G401 (cell line): ENCODE data around the gene PAPOLG. TPM values are rescaled to one million over a fixed set of nuclear protein-coding genes. Genes with fewer than 3 reads are reported as not detected.
"Not testable (repeated sequence)": the region's sequence is repeated elsewhere in the genome, so short reads cannot be mapped to it uniquely, and the experiment has no call there.

ENCODE experiments used
- DNase-seq: peaks from one replicate; pipeline ENCODE4 v3.0.0-alpha.2; 2015; ENCODE audit warnings: low spot score
- in situ Hi-C: cut with HindIII; loops from 2 replicates; pipeline ENCODE4 v1.10.0; 2016; ENCODE audit warnings: low sequenced_read_pairs, mixed read lengths
- total RNA-seq: library from RNA; depleted of rRNA; stranded (reverse); fragments of >200 nt; shearing (Covaris generic); gene quantifications from 2 replicates; pipeline ENCODE4 v1.2.3, GENCODE V29; 2014

Gene PAPOLG
- total RNA-seq, 1 experiment from 2014 or later: 10.4 TPM

GRCh38 chr2:60819155-60819862 is 63.2 kb downstream of the PAPOLG start:
- no peak for DNase-seq
- in situ Hi-C loops: no loop called here

GRCh38 chr2:60819936-60820335 is 63.9 kb downstream of the PAPOLG start:
- no peak for DNase-seq
- in situ Hi-C loops: no loop called here

- no peak for DNase-seq
- in situ Hi-C loops: no loop called here
Measured at GRCh38 chr2:60820416-60821132, 64.5 kb downstream of the PAPOLG start.

GRCh38 chr2:60821133-60821469 is 65.0 kb downstream of the PAPOLG start:
- in situ Hi-C loops: no loop called here
- DNase-seq: no peak

- in situ Hi-C loops: no loop called here
- DNase-seq: no peak
Measured at GRCh38 chr2:60821587-60822302, 65.7 kb downstream of the PAPOLG start.

GRCh38 chr2:60822987-60823386 is 66.9 kb downstream of the PAPOLG start:
- in situ Hi-C loops: no loop called here
- no peak for DNase-seq

- in situ Hi-C loops: no loop called here
Measured at GRCh38 chr2:60823694-60824305, 67.7 kb downstream of the PAPOLG start.

GRCh38 chr2:60825666-60826065 is 69.6 kb downstream of the PAPOLG start:
- no peak for DNase-seq
- in situ Hi-C loops: no loop called here

More at GRCh38 chr2:60823694-60824305, 67.7 kb downstream of the PAPOLG start:
- DNase-seq: no peak

- in situ Hi-C loops: no loop called here
- no peak for DNase-seq
Measured at GRCh38 chr2:60826111-60826510, 70.0 kb downstream of the PAPOLG start.

GRCh38 chr2:60826860-60827259 is 70.8 kb downstream of the PAPOLG start:
- in situ Hi-C loops, DNase-seq: not testable (repeated sequence)

- in situ Hi-C loops: no loop called here
- no peak for DNase-seq
Measured at GRCh38 chr2:60827369-60827768, 71.3 kb downstream of the PAPOLG start.

GRCh38 chr2:60830991-60831390 is 74.9 kb downstream of the PAPOLG start:
- no peak for DNase-seq
- in situ Hi-C loops: no loop called here

GRCh38 chr2:60831921-60832320 is 75.9 kb downstream of the PAPOLG start:
- in situ Hi-C loops: no loop called here
- DNase-seq: no peak

GRCh38 chr2:60832621-60833020 is 76.6 kb downstream of the PAPOLG start:
- in situ Hi-C loops: no loop called here
- no peak for DNase-seq

- in situ Hi-C loops: no loop called here
Measured at GRCh38 chr2:60834270-60834717, 78.2 kb downstream of the PAPOLG start.

GRCh38 chr2:60836491-60836890 is 80.4 kb downstream of the PAPOLG start:
- no peak for DNase-seq
- in situ Hi-C loops: no loop called here

More at GRCh38 chr2:60834270-60834717, 78.2 kb downstream of the PAPOLG start:
- no peak for DNase-seq

- in situ Hi-C loops: no loop called here
Measured at GRCh38 chr2:60837123-60837522, 81.1 kb downstream of the PAPOLG start.

GRCh38 chr2:60838481-60838880 is 82.4 kb downstream of the PAPOLG start:
- DNase-seq: no peak
- in situ Hi-C loops: no loop called here

More at GRCh38 chr2:60837123-60837522, 81.1 kb downstream of the PAPOLG start:
- DNase-seq: no peak

GRCh38 chr2:60839126-60839813 is 83.2 kb downstream of the PAPOLG start:
- in situ Hi-C loops: no loop called here
- DNase-seq: no peak
